SK-N-SH (cell line): ENCODE data around the gene SUMO1. TPM values are rescaled to one million over a fixed set of nuclear protein-coding genes. Genes with fewer than 3 reads are reported as not detected.

ENCODE experiments used
- CTCF ChIA-PET: fragments of 300-600, 350-600 bp; formaldehyde crosslinking; extraction: SDS; loops from one replicate; lab custom pipeline; 2021; lab: Yijun Ruan, JAX
- POLR2A ChIA-PET: fragments of 350-600 bp; sonication (Branson Sonifier 250); formaldehyde crosslinking; extraction: SDS; loops from one replicate; lab custom pipeline; 2020; ENCODE audit warnings: antibody characterized with exemption, inconsistent platforms; lab: Yijun Ruan, JAX
- DNase-seq: peaks from one replicate; pipeline ENCODE4 v3.0.0; 2012
- H2AFZ ChIP-seq: fragments of 200-600 bp; sonication (generic); 2 replicates; pipeline ENCODE4 v1.8.1; 2016; ENCODE audit warnings: antibody characterized with exemption, mild to moderate bottlenecking, low read depth
- H3F3A ChIP-seq: fragments of 200-600 bp; sonication (generic); replicated peaks from 2 replicates; pipeline ENCODE3; 2016; ENCODE audit warnings: antibody characterized with exemption, mild to moderate bottlenecking; ENCODE audit not compliant: insufficient read depth
- H3K27ac ChIP-seq, 2 experiments: fragments of 200-500 bp in 1 of 2; fragments of 200-600 bp in 1 of 2; sonication (Bioruptor generic) in 1 of 2; sonication (generic), shearing (Covaris generic) in 1 of 2; 2 replicates each; pipeline versions ENCODE4 v1.5.1 to v1.6.1; 2014 to 2016; ENCODE audit warnings: low read depth in 2 of 2, inconsistent platforms in 1 of 2, low read length in 1 of 2, mild to moderate bottlenecking in 1 of 2, mixed read lengths in 1 of 2
- H3K27me3 ChIP-seq: fragments of 200-600 bp; sonication (generic), shearing (Covaris generic); 2 replicates; pipeline ENCODE4 v1.6.1; 2016; ENCODE audit warnings: mixed run types; ENCODE audit not compliant: insufficient read depth
- H3K36me3 ChIP-seq, 2 experiments: fragments of 200-500 bp in 1 of 2; fragments of 200-600 bp in 1 of 2; sonication (Bioruptor generic) in 1 of 2; sonication (generic) in 1 of 2; replicated peaks in 1 of 2; 2 replicates each; pipeline versions ENCODE3 to v1.5.1; 2014 to 2016; ENCODE audit warnings: low read length in 1 of 2, mild to moderate bottlenecking in 1 of 2; ENCODE audit not compliant: insufficient read depth in 2 of 2, control insufficient read depth in 1 of 2
- H3K4me1 ChIP-seq, 2 experiments: fragments of 200-500 bp in 1 of 2; fragments of 200-600 bp in 1 of 2; sonication (Bioruptor generic) in 1 of 2; sonication (generic), shearing (Covaris generic) in 1 of 2; 2 replicates each; pipeline versions ENCODE4 v1.5.1 to v1.6.1; 2014 to 2016; ENCODE audit warnings: low read depth in 1 of 2, low read length in 1 of 2, mixed run types in 1 of 2; ENCODE audit not compliant: insufficient read depth in 2 of 2, control insufficient read depth in 1 of 2
- H3K4me2 ChIP-seq: fragments of 200-600 bp; sonication (generic), shearing (Covaris generic); 2 replicates; pipeline ENCODE4 v1.6.1; 2017; ENCODE audit warnings: mixed run types
- H3K4me3 ChIP-seq, 2 experiments: fragments of 200-500 bp in 1 of 2; fragments of 200-600 bp in 1 of 2; sonication (Bioruptor generic) in 1 of 2; sonication (generic), shearing (Covaris generic) in 1 of 2; 2 replicates each; pipeline versions ENCODE4 v1.5.1 to v1.8.1; 2014 to 2016; ENCODE audit warnings: low read depth in 2 of 2, inconsistent platforms in 1 of 2, low read length in 1 of 2, mild to moderate bottlenecking in 1 of 2, mixed read lengths in 1 of 2, moderate library complexity in 1 of 2
- H3K79me2 ChIP-seq: fragments of 200-600 bp; sonication (generic); 2 replicates; pipeline ENCODE4 v1.8.1; 2017; ENCODE audit warnings: mild to moderate bottlenecking; ENCODE audit not compliant: insufficient read depth
- H3K9ac ChIP-seq: fragments of 200-600 bp; sonication (generic); 2 replicates; pipeline ENCODE4 v1.6.1; 2017; ENCODE audit warnings: mixed run types
- H3K9me2 ChIP-seq: fragments of 200-600 bp; sonication (generic); 2 replicates; pipeline ENCODE4 v1.6.1; 2017; ENCODE audit warnings: mixed run types
- H3K9me3 ChIP-seq: fragments of 200-600 bp; sonication (generic); 2 replicates; pipeline ENCODE4 v1.6.1; 2017; ENCODE audit warnings: mixed run types, mild to moderate bottlenecking, moderate library complexity
- H4K20me1 ChIP-seq: fragments of 200-600 bp; sonication (generic); 2 replicates; pipeline ENCODE4 v1.6.1; 2017; ENCODE audit warnings: mild to moderate bottlenecking, mixed run types; ENCODE audit not compliant: insufficient read depth
- ELF1 ChIP-seq: IDR thresholded peaks from 2 replicates; pipeline ENCODE4 v1.4.0; 2012
- EP300 ChIP-seq, 2 experiments: IDR thresholded peaks; 2 replicates each; pipeline versions ENCODE4 v1.4.0 to v1.6.1; 2012; ENCODE audit warnings: borderline replicate concordance in 1 of 2, low read depth in 1 of 2, low read length in 1 of 2
- EZH2phosphoT487 ChIP-seq: fragments of 200-600 bp; sonication (generic); IDR thresholded peaks from 2 replicates; pipeline ENCODE4 v1.6.1; 2017; ENCODE audit warnings: low read depth, mixed run types, mild to moderate bottlenecking, antibody characterized with exemption, moderate library complexity, borderline replicate concordance
- FOXJ3 ChIP-seq: sonication (generic); formaldehyde crosslinking; IDR thresholded peaks from 2 replicates; pipeline ENCODE4 v1.5.1; 2020; ENCODE audit warnings: mild to moderate bottlenecking, missing genetic modification reagents
- FOXM1 ChIP-seq: IDR thresholded peaks from 2 replicates; pipeline ENCODE4 v1.4.0; 2012; ENCODE audit warnings: low read depth, mild to moderate bottlenecking
- GATA2 ChIP-seq: sonication (generic); formaldehyde crosslinking; IDR thresholded peaks from 2 replicates; pipeline ENCODE4 v1.5.0; 2020; ENCODE audit warnings: mild to moderate bottlenecking, missing genetic modification reagents
- JUND ChIP-seq: IDR thresholded peaks from 2 replicates; pipeline ENCODE4 v1.4.0; 2012
- NRF1 ChIP-seq: IDR thresholded peaks from 2 replicates; pipeline ENCODE4 v1.6.1; 2012; ENCODE audit warnings: low read depth, mild to moderate bottlenecking, low read length
- POLR2AphosphoS5 ChIP-seq: IDR thresholded peaks from 2 replicates; pipeline ENCODE4 v1.6.1; 2012; ENCODE audit warnings: low read depth, low read length
- RAD21 ChIP-seq: IDR thresholded peaks from 2 replicates; pipeline ENCODE4 v1.6.1; 2012; ENCODE audit warnings: mild to moderate bottlenecking, low read length
- RCOR1 ChIP-seq: fragments of 150-350 bp; IDR thresholded peaks from 2 replicates; pipeline ENCODE4 v1.6.1; 2017; ENCODE audit warnings: antibody characterized with exemption, low read length
- RXRA ChIP-seq: IDR thresholded peaks from 2 replicates; pipeline ENCODE4 v1.4.0; 2012; ENCODE audit warnings: low read depth, mild to moderate bottlenecking, borderline replicate concordance
- SIN3A ChIP-seq: IDR thresholded peaks from 2 replicates; pipeline ENCODE4 v1.6.1; 2012; ENCODE audit warnings: low read depth, mild to moderate bottlenecking, low read length, moderate library complexity, borderline replicate concordance
- SMC3 ChIP-seq: IDR thresholded peaks from 2 replicates; pipeline ENCODE4 v1.6.1; 2012; ENCODE audit warnings: low read depth, low read length, improper control_type of control experiment
- TAF1 ChIP-seq: IDR thresholded peaks from 2 replicates; pipeline ENCODE4 v1.6.1; 2012; ENCODE audit warnings: low read depth, mild to moderate bottlenecking, low read length, moderate library complexity, borderline replicate concordance
- TCF12 ChIP-seq: IDR thresholded peaks from 2 replicates; pipeline ENCODE4 v1.4.0; 2012
- TEAD4 ChIP-seq: IDR thresholded peaks from 2 replicates; pipeline ENCODE4 v1.4.0; 2012; ENCODE audit warnings: mild to moderate bottlenecking, borderline replicate concordance; ENCODE audit not compliant: insufficient read depth
- YY1 ChIP-seq: IDR thresholded peaks from 2 replicates; pipeline ENCODE4 v1.4.0; 2012; ENCODE audit warnings: low read depth, mild to moderate bottlenecking
- WGBS: methylation state at CpG from one replicate; pipeline ENCODE4 v1.1.6; 2017; ENCODE audit warnings: low lambda C conversion rate; 5-methylcytosine and 5-hydroxymethylcytosine counted together
- polyA plus RNA-seq, 3 experiments: library from polyadenylated mRNA; depleted of rRNA; stranded (reverse); fragments of >200 nt; gene quantifications; 2 replicates each; pipeline ENCODE4 v1.2.3, GENCODE V29; 2012
- TF ChIP-seq, protein P1 (sequence below): fragments of 200-600 bp; sonication (generic); IDR thresholded peaks from 2 replicates; pipeline ENCODE4 v1.6.1; 2017; ENCODE audit warnings: antibody characterized with exemption, mild to moderate bottlenecking, moderate library complexity
- TF ChIP-seq, protein P2 (sequence below): IDR thresholded peaks from 2 replicates; pipeline ENCODE4 v1.4.0; 2012; ENCODE audit warnings: low read depth
- TF ChIP-seq, protein P3 (sequence below): IDR thresholded peaks from 2 replicates; pipeline ENCODE4 v1.4.0; 2012; ENCODE audit warnings: low read depth, borderline replicate concordance
- TF ChIP-seq, protein P4 (sequence below): IDR thresholded peaks from 2 replicates; pipeline ENCODE4; 2012
- TF ChIP-seq, protein P5 (sequence below): fragments of 150-350 bp; IDR thresholded peaks from 2 replicates; pipeline ENCODE4 v1.6.1; 2017; ENCODE audit warnings: antibody characterized with exemption, low read length, low read depth, borderline replicate concordance

The SUMO1 gene
- polyA plus RNA-seq, 1 of the 3 experiments (the other 2 are of a cell fraction) = 42.8 TPM

DNA sequence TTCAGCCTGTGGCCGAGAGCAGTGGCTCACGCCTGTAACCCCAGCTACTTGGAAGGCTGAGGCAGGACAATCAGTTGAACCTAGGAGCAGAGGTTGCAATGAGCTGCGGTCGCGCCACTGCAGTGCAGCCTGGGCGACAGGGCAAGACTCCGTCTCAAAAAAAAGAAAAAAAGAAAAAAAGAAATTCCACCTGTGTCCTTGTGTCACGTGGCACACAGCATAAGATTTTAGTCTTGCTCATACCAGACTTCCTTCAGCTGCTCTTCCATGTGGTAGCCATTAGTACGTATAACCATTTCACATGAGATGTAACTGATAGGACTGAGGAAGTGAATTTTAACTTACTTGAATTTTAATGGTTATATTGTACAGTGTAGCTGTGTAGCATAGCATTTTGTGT lies 31.2 kb upstream of the SUMO1 start:
- no peak overlapping the region for H2AFZ ChIP-seq
- H3K4me1 ChIP-seq = peaks cover 3 to 30% of the 10 kb centered on the region in 2 experiments; a peak in 3 of 4 replicates
- peaks cover 82% of the 10 kb centered on the region for H4K20me1 ChIP-seq
- H3K4me2 ChIP-seq = peak overlapping the region; percentile 47; the same call in 1 of the 2 replicates
- H3K36me3 ChIP-seq = no peaks in the 10 kb centered on the region
- peaks cover 91% of the 10 kb centered on the region for H3K79me2 ChIP-seq
- H3K9ac ChIP-seq = no peak overlapping the region
- H3K9me3 ChIP-seq = no peaks in the 10 kb centered on the region
- no peaks in the 10 kb centered on the region for H3K9me2 ChIP-seq
- 69% methylated on average over 9 of the region's 9 CpGs for WGBS
- no peaks in the 10 kb centered on the region for H3K27me3 ChIP-seq
- ChIA-PET CTCF (no interaction called here), POLR2A (interaction anchor here (1.1 kb wide), 1 partner anchor 32 kb away, joined by 3 read pairs; the partner anchor contains the start of gene SUMO1)
- peak; percentile 24 for DNase-seq
- no peak overlapping the region for H3K4me3 ChIP-seq
- H3F3A ChIP-seq = peaks cover 24% of the 10 kb centered on the region
- TF ChIP-seq EP300 (IDR thresholded peaks at IDR 0.05; ENCODE audit: borderline replicate concordance in 1 of 2, low read depth in 1 of 2, low read length in 1 of 2) (no peak), TEAD4 (no peak), TCF12 (peak; percentile 71), RCOR1 (no peak), RXRA (no peak), POLR2AphosphoS5 (no peak), GATA2 (CRISPR knock-in tag) (no peak), SMC3 (no peak), NRF1 (no peak), JUND (no peak), EZH2phosphoT487 (no peak), FOXJ3 (CRISPR knock-in tag) (no peak), SIN3A (no peak), ELF1 (no peak), YY1 (peak; percentile 20; the same call in 1 of the 2 replicates), TAF1 (no peak), RAD21 (no peak), FOXM1 (no peak)
- TF ChIP-seq, protein P1, sequence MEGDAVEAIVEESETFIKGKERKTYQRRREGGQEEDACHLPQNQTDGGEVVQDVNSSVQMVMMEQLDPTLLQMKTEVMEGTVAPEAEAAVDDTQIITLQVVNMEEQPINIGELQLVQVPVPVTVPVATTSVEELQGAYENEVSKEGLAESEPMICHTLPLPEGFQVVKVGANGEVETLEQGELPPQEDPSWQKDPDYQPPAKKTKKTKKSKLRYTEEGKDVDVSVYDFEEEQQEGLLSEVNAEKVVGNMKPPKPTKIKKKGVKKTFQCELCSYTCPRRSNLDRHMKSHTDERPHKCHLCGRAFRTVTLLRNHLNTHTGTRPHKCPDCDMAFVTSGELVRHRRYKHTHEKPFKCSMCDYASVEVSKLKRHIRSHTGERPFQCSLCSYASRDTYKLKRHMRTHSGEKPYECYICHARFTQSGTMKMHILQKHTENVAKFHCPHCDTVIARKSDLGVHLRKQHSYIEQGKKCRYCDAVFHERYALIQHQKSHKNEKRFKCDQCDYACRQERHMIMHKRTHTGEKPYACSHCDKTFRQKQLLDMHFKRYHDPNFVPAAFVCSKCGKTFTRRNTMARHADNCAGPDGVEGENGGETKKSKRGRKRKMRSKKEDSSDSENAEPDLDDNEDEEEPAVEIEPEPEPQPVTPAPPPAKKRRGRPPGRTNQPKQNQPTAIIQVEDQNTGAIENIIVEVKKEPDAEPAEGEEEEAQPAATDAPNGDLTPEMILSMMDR = no peak
- TF ChIP-seq, protein P2, sequence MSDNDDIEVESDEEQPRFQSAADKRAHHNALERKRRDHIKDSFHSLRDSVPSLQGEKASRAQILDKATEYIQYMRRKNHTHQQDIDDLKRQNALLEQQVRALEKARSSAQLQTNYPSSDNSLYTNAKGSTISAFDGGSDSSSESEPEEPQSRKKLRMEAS = peak; percentile 59
- TF ChIP-seq, protein P3, sequence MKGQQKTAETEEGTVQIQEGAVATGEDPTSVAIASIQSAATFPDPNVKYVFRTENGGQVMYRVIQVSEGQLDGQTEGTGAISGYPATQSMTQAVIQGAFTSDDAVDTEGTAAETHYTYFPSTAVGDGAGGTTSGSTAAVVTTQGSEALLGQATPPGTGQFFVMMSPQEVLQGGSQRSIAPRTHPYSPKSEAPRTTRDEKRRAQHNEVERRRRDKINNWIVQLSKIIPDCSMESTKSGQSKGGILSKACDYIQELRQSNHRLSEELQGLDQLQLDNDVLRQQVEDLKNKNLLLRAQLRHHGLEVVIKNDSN = peak; percentile 81
- TF ChIP-seq, protein P4, sequence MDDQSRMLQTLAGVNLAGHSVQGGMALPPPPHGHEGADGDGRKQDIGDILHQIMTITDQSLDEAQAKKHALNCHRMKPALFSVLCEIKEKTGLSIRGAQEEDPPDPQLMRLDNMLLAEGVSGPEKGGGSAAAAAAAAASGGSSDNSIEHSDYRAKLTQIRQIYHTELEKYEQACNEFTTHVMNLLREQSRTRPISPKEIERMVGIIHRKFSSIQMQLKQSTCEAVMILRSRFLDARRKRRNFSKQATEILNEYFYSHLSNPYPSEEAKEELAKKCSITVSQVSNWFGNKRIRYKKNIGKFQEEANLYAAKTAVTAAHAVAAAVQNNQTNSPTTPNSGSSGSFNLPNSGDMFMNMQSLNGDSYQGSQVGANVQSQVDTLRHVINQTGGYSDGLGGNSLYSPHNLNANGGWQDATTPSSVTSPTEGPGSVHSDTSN = no peak
- TF ChIP-seq, protein P5, sequence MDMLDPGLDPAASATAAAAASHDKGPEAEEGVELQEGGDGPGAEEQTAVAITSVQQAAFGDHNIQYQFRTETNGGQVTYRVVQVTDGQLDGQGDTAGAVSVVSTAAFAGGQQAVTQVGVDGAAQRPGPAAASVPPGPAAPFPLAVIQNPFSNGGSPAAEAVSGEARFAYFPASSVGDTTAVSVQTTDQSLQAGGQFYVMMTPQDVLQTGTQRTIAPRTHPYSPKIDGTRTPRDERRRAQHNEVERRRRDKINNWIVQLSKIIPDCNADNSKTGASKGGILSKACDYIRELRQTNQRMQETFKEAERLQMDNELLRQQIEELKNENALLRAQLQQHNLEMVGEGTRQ = no peak
- H3K27ac ChIP-seq = peak overlapping the region in 1 of 2 experiments; percentile 29; a peak in 1 of 4 replicates
